Natural killer cell (primary cell): Measurements from ENCODE around the gene STARD13. TPM values are rescaled to one million over a fixed set of nuclear protein-coding genes. Genes with fewer than 3 reads are reported as not detected.
A peak's percentile ranks its signal among the peaks of the same experiment; 100 is the strongest.

ENCODE experiments used
- ATAC-seq, 3 donors: fragments of 150-1000 bp in 2 of 3; fragments of 200-7000 bp in 1 of 3; cut with Tn5 transposase; 1 replicate in 1 of 3; 2 replicates in 2 of 3; pipeline ENCODE4 v1.10.0; 2021; ENCODE audit warnings: mild to moderate bottlenecking in 2 of 3, moderate library complexity in 2 of 3
- DNase-seq, 2 donors: peaks; one replicate each; pipeline versions ENCODE4 v3.0.0 to v3.0.0-alpha.2; 2013 to 2021; ENCODE audit warnings: mixed read lengths in 1 of 2
- H3K27ac ChIP-seq: one replicate; pipeline ENCODE4 v1.5.1; 2013; ENCODE audit warnings: mild to moderate bottlenecking, low read length
- H3K27me3 ChIP-seq: one replicate; pipeline ENCODE4 v1.6.1; 2013; ENCODE audit warnings: low read length; ENCODE audit not compliant: control insufficient read depth, insufficient read depth
- H3K36me3 ChIP-seq: one replicate; pipeline ENCODE4 v1.6.1; 2013; ENCODE audit warnings: low read length; ENCODE audit not compliant: control insufficient read depth, insufficient read depth
- H3K4me1 ChIP-seq: one replicate; pipeline ENCODE4 v1.6.1; 2013; ENCODE audit warnings: low read length; ENCODE audit not compliant: control insufficient read depth, insufficient read depth
- H3K4me3 ChIP-seq: one replicate; pipeline ENCODE4 v1.5.1; 2013; ENCODE audit warnings: low read length
- H3K9me3 ChIP-seq: one replicate; pipeline ENCODE4 v1.6.1; 2013; ENCODE audit warnings: low read length; ENCODE audit not compliant: control insufficient read depth, insufficient read depth
- H3K27ac Mint-ChIP-seq, 2 donors: one replicate each; pipeline ENCODE4 v1.8.0; 2022; ENCODE audit warnings: mild to moderate bottlenecking in 2 of 2, mixed read lengths in 2 of 2, moderate library complexity in 1 of 2
- H3K27me3 Mint-ChIP-seq, 2 donors: one replicate each; pipeline ENCODE4 v1.8.0; 2022; ENCODE audit warnings: low read depth in 2 of 2, mixed read lengths in 2 of 2
- H3K36me3 Mint-ChIP-seq: one replicate; pipeline ENCODE4 v1.8.0; 2022; ENCODE audit warnings: mixed read lengths
- H3K4me1 Mint-ChIP-seq, 2 donors: one replicate each; pipeline ENCODE4 v1.8.0; 2022; ENCODE audit warnings: mixed read lengths in 2 of 2
- H3K4me3 Mint-ChIP-seq: one replicate; pipeline ENCODE4 v1.8.0; 2022; ENCODE audit warnings: mild to moderate bottlenecking, moderate library complexity, mixed read lengths
- H3K9me3 Mint-ChIP-seq, 2 donors: one replicate each; pipeline ENCODE4 v1.8.0; 2022; ENCODE audit warnings: mixed read lengths in 2 of 2
- CTCF ChIP-seq: fragments of 200-600 bp; IDR thresholded peaks from one replicate; pipeline ENCODE4 v1.8.0; 2022; ENCODE audit warnings: antibody characterized with exemption
- WGBS: methylation state at CpG from one replicate; pipeline ENCODE4 v1.1.7; 2013; ENCODE audit warnings: missing lambda C conversion rate; ENCODE audit not compliant: insufficient coverage; 5-methylcytosine and 5-hydroxymethylcytosine counted together
- intact Hi-C: fragments of 100-400 bp; cut with micrococcal nuclease; formaldehyde crosslinking; loops from one replicate; pipeline ENCODE4 v1.14.2; 2022
- total RNA-seq, 4 donors: library from RNA; stranded (reverse); fragments of 120-200 nt in 1 of 4; gene quantifications; one replicate each; pipeline versions ENCODE4 v1.2.3 to v1.2.4, GENCODE V29; 2013 to 2022

STARD13 gene
- total RNA-seq, 3 donors from 2014 or later (not counting 1 experiment from before 2014, with no cell fraction given) = not detected

- peaks cover 3% of the 10 kb centered on the region for H3K4me1 ChIP-seq
- no peak for DNase-seq
- no peaks in the 10 kb centered on the region for H3K27me3 Mint-ChIP-seq
Observed at GRCh38 chr13:33116321-33117010, 169.1 kb downstream of the STARD13 start.

GRCh38 chr13:33115274-33115673, 170.3 kb downstream of the STARD13 start:
- Histone ChIP-seq H3K27me3 (no peaks in the 10 kb centered on the region), H3K4me1 (peaks cover 8% of the 10 kb centered on the region), H3K9me3 (no peaks in the 10 kb centered on the region), H3K27ac (no peak overlapping the region), H3K4me3 (no peak overlapping the region), H3K36me3 (no peaks in the 10 kb centered on the region)
- intact Hi-C loops = no loop called here
- ATAC-seq (no peak), DNase-seq (no peak)
- 98% methylated on average over 2 of the region's 2 CpGs for WGBS
- Mint-ChIP-seq H3K9me3 (peaks cover 0 to 2% of the 10 kb centered on the region in 2 donors), H3K27me3 (no peaks in the 10 kb centered on the region), H3K4me1 (no peaks in the 10 kb centered on the region), H3K36me3 (no peaks in the 10 kb centered on the region), H3K27ac (no peak overlapping the region), H3K4me3 (no peak overlapping the region)
- no peak for TF ChIP-seq CTCF

More at GRCh38 chr13:33116321-33117010, 169.1 kb downstream of the STARD13 start:
- ATAC-seq = no peak
- Mint-ChIP-seq H3K4me1 (no peaks in the 10 kb centered on the region), H3K4me3 (no peak overlapping the region), H3K9me3 (peaks cover 0 to 2% of the 10 kb centered on the region in 2 donors), H3K27ac (no peak overlapping the region), H3K36me3 (no peaks in the 10 kb centered on the region)
- Histone ChIP-seq H3K4me3 (no peak overlapping the region), H3K27me3 (no peaks in the 10 kb centered on the region), H3K27ac (no peak overlapping the region), H3K9me3 (no peaks in the 10 kb centered on the region), H3K36me3 (no peaks in the 10 kb centered on the region)
- WGBS = 82% methylated on average over 2 of the region's 2 CpGs
- TF ChIP-seq CTCF = no peak
- intact Hi-C loops = no loop called here

GRCh38 chr13:33114146-33114545, 171.4 kb downstream of the STARD13 start:
- Histone ChIP-seq H3K9me3 (no peaks in the 10 kb centered on the region), H3K27me3 (no peaks in the 10 kb centered on the region), H3K27ac (no peak overlapping the region), H3K4me1 (peaks cover 8% of the 10 kb centered on the region), H3K4me3 (no peak overlapping the region), H3K36me3 (no peaks in the 10 kb centered on the region)
- Mint-ChIP-seq H3K4me1 (no peaks in the 10 kb centered on the region), H3K4me3 (no peak overlapping the region), H3K27me3 (no peaks in the 10 kb centered on the region), H3K9me3 (peaks cover 0 to 2% of the 10 kb centered on the region in 2 donors), H3K27ac (no peak overlapping the region), H3K36me3 (no peaks in the 10 kb centered on the region)
- intact Hi-C loops = no loop called here
- 90% methylated on average over 5 of the region's 5 CpGs for WGBS
- DNase-seq = no peak
- no peak for TF ChIP-seq CTCF
- ATAC-seq = peak in 1 of 3 donors; percentile 24

GRCh38 chr13:33112766-33113165, 172.8 kb downstream of the STARD13 start:
- Histone ChIP-seq H3K9me3 (no peaks in the 10 kb centered on the region), H3K27me3 (no peaks in the 10 kb centered on the region), H3K36me3 (no peaks in the 10 kb centered on the region), H3K4me1 (peaks cover 8% of the 10 kb centered on the region), H3K4me3 (no peak overlapping the region), H3K27ac (no peak overlapping the region)
- Mint-ChIP-seq H3K4me3 (no peak overlapping the region), H3K9me3 (peaks cover 0 to 2% of the 10 kb centered on the region in 2 donors), H3K27me3 (no peaks in the 10 kb centered on the region), H3K4me1 (no peaks in the 10 kb centered on the region), H3K27ac (no peak overlapping the region), H3K36me3 (no peaks in the 10 kb centered on the region)
- ATAC-seq = no peak
- intact Hi-C loops = no loop called here
- WGBS = 93% methylated on average over 12 of the region's 12 CpGs
- TF ChIP-seq CTCF = no peak
- no peak for DNase-seq
